ENCODE data around the gene NOTCH2. TPM values are rescaled to one million over a fixed set of nuclear protein-coding genes. Genes with fewer than 3 reads are reported as not detected.

NOTCH2 gene
- total RNA-seq, 1 experiment from 2014 or later: 106 TPM

DNA sequence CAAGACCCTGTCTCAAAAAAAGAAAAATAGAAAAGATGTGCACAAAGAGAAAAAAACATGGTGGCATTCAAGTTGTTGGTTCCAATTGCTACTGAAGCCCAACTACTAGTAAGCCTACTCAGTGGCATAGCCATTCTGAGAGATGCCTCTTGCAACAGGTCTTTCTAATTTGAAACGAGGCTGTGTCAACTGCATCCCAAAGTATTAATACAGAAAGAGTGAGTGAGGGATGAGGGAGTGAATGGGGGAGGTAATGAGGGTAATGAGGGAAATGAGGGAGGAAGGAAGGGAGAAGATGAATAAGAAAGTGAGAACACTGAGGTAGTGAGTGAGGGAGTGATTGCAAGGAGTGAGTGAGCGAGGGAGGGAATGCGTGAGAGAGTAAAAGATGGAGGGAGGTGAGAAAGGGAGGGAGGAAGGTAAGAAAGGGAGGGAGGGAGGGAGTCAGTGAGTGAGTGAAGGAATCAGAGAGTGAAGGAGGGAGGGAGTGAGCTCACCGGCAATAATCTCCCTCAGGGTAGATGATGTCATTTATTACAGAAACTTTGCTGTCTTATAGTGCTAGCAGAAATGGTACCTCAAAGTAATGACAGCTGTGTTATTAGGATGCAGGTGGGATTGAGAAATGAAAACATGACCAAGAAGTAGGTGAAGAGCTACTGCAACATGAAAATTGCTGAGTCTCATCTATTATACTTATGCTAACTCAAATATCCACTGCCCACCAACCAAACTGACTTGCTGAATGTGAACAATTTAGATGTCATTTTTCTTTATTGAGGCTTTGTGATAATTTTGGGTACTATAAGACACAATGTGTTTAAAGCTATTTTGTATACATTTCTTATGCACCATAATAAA is 97.5 kb downstream of the NOTCH2 start:
- no peak overlapping the region for H2AFZ ChIP-seq
- H3K27me3 ChIP-seq (ENCODE audit: insufficient read depth, low read depth): no peaks in the 10 kb centered on the region
- peaks cover 21% of the 10 kb centered on the region for H3K36me3 ChIP-seq (ENCODE audit: low read depth)
- H3K9me3 ChIP-seq (ENCODE audit: insufficient read depth, low read depth): no peaks in the 10 kb centered on the region
- H3F3A ChIP-seq (ENCODE audit: insufficient read depth, low read depth): peaks cover 13% of the 10 kb centered on the region; the same call in 1 of the 2 replicates
- intact Hi-C loops (cut with micrococcal nuclease; ENCODE audit: unreplicated experiment): no loop called here
- CTCF ChIA-PET: no interaction called here
- H4K20me1 ChIP-seq (ENCODE audit: insufficient read depth): peaks cover 3% of the 10 kb centered on the region; the same call in 1 of the 2 replicates
- POLR2A ChIA-PET (ENCODE audit: unreplicated experiment): no interaction called here
- DNase-seq: no peak
- TF ChIP-seq, protein P1, sequence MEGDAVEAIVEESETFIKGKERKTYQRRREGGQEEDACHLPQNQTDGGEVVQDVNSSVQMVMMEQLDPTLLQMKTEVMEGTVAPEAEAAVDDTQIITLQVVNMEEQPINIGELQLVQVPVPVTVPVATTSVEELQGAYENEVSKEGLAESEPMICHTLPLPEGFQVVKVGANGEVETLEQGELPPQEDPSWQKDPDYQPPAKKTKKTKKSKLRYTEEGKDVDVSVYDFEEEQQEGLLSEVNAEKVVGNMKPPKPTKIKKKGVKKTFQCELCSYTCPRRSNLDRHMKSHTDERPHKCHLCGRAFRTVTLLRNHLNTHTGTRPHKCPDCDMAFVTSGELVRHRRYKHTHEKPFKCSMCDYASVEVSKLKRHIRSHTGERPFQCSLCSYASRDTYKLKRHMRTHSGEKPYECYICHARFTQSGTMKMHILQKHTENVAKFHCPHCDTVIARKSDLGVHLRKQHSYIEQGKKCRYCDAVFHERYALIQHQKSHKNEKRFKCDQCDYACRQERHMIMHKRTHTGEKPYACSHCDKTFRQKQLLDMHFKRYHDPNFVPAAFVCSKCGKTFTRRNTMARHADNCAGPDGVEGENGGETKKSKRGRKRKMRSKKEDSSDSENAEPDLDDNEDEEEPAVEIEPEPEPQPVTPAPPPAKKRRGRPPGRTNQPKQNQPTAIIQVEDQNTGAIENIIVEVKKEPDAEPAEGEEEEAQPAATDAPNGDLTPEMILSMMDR (conservative IDR thresholded peaks at IDR 0.05): no peak
- TF ChIP-seq EZH2 (IDR thresholded peaks at IDR 0.05; ENCODE audit: low read depth): no peak
- no peak overlapping the region for H3K4me2 ChIP-seq
- H3K4me3 ChIP-seq: no peak overlapping the region
- 0 out of 2 replicates have a peak, but pooled peaks cover 4% of the 10 kb centered on the region for H3K79me2 ChIP-seq (ENCODE audit: low read depth)
- H3K4me1 ChIP-seq (replicated peaks; ENCODE audit: insufficient read depth): peaks cover 24% of the 10 kb centered on the region
- no peaks in the 10 kb centered on the region for H3K9me2 ChIP-seq (ENCODE audit: insufficient read depth)
- H3K27ac ChIP-seq: no peak overlapping the region
- BruUV-seq (replicated peaks): no TSS peak

DNA sequence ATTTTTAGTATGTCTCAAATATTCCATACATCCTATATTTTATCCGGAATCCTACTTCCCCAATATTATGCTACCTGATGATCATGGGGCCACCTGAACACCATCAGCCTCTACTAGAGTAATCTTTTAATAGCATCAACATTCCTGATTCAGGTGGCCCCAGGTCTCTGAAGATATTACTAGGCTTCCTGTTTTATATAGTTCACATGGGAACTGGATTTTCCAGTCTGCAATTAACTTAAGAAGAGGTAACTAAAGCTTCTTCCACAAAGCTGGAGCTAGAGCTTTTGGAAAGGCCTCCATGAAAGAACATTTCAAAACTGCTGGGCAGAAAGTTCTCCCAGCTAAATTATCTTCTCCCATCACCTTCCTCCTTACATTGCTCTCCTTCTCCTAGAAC is 100.9 kb downstream of the NOTCH2 start:
- peak overlapping the region; percentile 31 for H3K27ac ChIP-seq
- H3K4me2 ChIP-seq: peak overlapping the region; percentile 21; the same call in 1 of the 2 replicates
- H3K36me3 ChIP-seq (ENCODE audit: low read depth): peaks cover 47% of the 10 kb centered on the region
- 0 out of 2 replicates have a peak, but pooled peaks cover 3% of the 10 kb centered on the region for H3K79me2 ChIP-seq (ENCODE audit: low read depth)
- H3K27me3 ChIP-seq (ENCODE audit: insufficient read depth, low read depth): no peaks in the 10 kb centered on the region
- BruUV-seq (replicated peaks): no TSS peak
- no peaks in the 10 kb centered on the region for H3K9me2 ChIP-seq (ENCODE audit: insufficient read depth)
- H3K4me3 ChIP-seq: no peak overlapping the region
- ChIA-PET POLR2A (ENCODE audit: unreplicated experiment) (no interaction called here), CTCF (no interaction called here)
- H3K4me1 ChIP-seq (replicated peaks; ENCODE audit: insufficient read depth): peaks cover 14% of the 10 kb centered on the region
- peaks cover 13% of the 10 kb centered on the region; the same call in 1 of the 2 replicates for H3F3A ChIP-seq (ENCODE audit: insufficient read depth, low read depth)
- H3K9me3 ChIP-seq (ENCODE audit: insufficient read depth, low read depth): no peaks in the 10 kb centered on the region
- intact Hi-C loops (cut with micrococcal nuclease; ENCODE audit: unreplicated experiment): loop anchor here (2.0 kb wide), 1 partner anchor 16 kb away; no protein-coding TSS in a partner anchor
- H4K20me1 ChIP-seq (ENCODE audit: insufficient read depth): peaks cover 3% of the 10 kb centered on the region; the same call in 1 of the 2 replicates
- H2AFZ ChIP-seq: no peak overlapping the region
- no peak for TF ChIP-seq EZH2 (IDR thresholded peaks at IDR 0.05; ENCODE audit: low read depth)
- TF ChIP-seq, protein P1 (conservative IDR thresholded peaks at IDR 0.05): no peak
- peak in 1 of 2 experiments; percentile 59 for DNase-seq

DNA sequence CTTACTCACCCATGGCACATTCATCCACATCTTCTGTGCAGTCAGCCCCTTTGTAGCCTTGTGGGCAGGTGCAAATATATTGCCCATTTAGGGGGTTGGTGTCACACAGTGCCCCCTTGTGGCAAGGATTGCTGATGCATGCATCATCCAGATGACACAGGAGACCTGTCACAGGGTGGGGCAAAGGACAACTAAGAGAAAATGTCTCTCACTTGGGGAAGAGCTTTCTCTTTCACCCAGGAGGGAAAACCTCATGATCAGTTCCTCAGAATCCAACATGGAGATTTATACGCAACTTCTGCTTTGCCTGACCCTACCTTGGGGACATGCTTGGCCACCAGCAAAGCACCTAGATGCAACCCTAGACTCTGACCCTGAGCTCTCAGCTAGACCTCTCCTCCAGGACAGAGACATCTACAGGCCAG is 101.4 kb downstream of the NOTCH2 start:
- TF ChIP-seq, protein P1 (conservative IDR thresholded peaks at IDR 0.05): peak; percentile 95
- no peak for TF ChIP-seq EZH2 (IDR thresholded peaks at IDR 0.05; ENCODE audit: low read depth)
- peaks cover 13% of the 10 kb centered on the region; the same call in 1 of the 2 replicates for H3F3A ChIP-seq (ENCODE audit: insufficient read depth, low read depth)
- POLR2A ChIA-PET (ENCODE audit: unreplicated experiment): no interaction called here
- no peak overlapping the region for H3K4me2 ChIP-seq
- CTCF ChIA-PET: interaction anchor here (0.6 kb wide), 1 partner anchor 12 kb away, joined by 3 read pairs; no protein-coding TSS in a partner anchor
- peaks cover 48% of the 10 kb centered on the region for H3K36me3 ChIP-seq (ENCODE audit: low read depth)
- H3K9me3 ChIP-seq (ENCODE audit: insufficient read depth, low read depth): no peaks in the 10 kb centered on the region
- intact Hi-C loops (cut with micrococcal nuclease; ENCODE audit: unreplicated experiment): loop anchor here (2.0 kb wide), 1 partner anchor 15 kb away; no protein-coding TSS in a partner anchor
- no TSS peak for BruUV-seq (replicated peaks)
- no peaks in the 10 kb centered on the region for H3K27me3 ChIP-seq (ENCODE audit: insufficient read depth, low read depth)
- peak; percentile 59 to 61 for DNase-seq
- no peak overlapping the region for H2AFZ ChIP-seq
- H4K20me1 ChIP-seq (ENCODE audit: insufficient read depth): peaks cover 3% of the 10 kb centered on the region; the same call in 1 of the 2 replicates
- peak overlapping the region; percentile 31; the same call in 1 of the 2 replicates for H3K27ac ChIP-seq
- peaks cover 14% of the 10 kb centered on the region for H3K4me1 ChIP-seq (replicated peaks; ENCODE audit: insufficient read depth)
- no peaks in the 10 kb centered on the region for H3K9me2 ChIP-seq (ENCODE audit: insufficient read depth)
- no peak overlapping the region for H3K4me3 ChIP-seq
- H3K79me2 ChIP-seq (ENCODE audit: low read depth): no peaks in the 10 kb centered on the region

Measured in PC-9 (cell line).